ENCODE measurements around the gene CFAP251.
"Not testable (repeated sequence)": the region's sequence is repeated elsewhere in the genome, so short reads cannot be mapped to it uniquely, and the experiment has no call there.

The CFAP251 gene

GRCh38 chr12:121963341-121964018 lies 45.1 kb downstream of the CFAP251 start:
- in situ Hi-C loops (cut with HindIII; ENCODE audit: low pct_ligation_motif_present, low pct_unique_long_range_greater_than_20kb, low sequenced_read_pairs): no loop called here
- no peak for DNase-seq

- DNase-seq: peak; percentile 21
- in situ Hi-C loops (cut with HindIII; ENCODE audit: low pct_ligation_motif_present, low pct_unique_long_range_greater_than_20kb, low sequenced_read_pairs): no loop called here
These were observed 46.6 kb downstream of the CFAP251 start for GRCh38 chr12:121964813-121965643.

- in situ Hi-C loops (cut with HindIII; ENCODE audit: low pct_ligation_motif_present, low pct_unique_long_range_greater_than_20kb, low sequenced_read_pairs): no loop called here
- no peak for DNase-seq
These were observed 48.6 kb downstream of the CFAP251 start for GRCh38 chr12:121966959-121967358.

- in situ Hi-C loops (cut with HindIII; ENCODE audit: low pct_ligation_motif_present, low pct_unique_long_range_greater_than_20kb, low sequenced_read_pairs): no loop called here
- DNase-seq: no peak
These were observed 50.5 kb downstream of the CFAP251 start for GRCh38 chr12:121968876-121969275.

- in situ Hi-C loops (cut with HindIII; ENCODE audit: low pct_ligation_motif_present, low pct_unique_long_range_greater_than_20kb, low sequenced_read_pairs): no loop called here
- no peak for DNase-seq
These were observed 51.3 kb downstream of the CFAP251 start for GRCh38 chr12:121969726-121970125.

GRCh38 chr12:121970581-121971300 lies 52.3 kb downstream of the CFAP251 start:
- in situ Hi-C loops (cut with HindIII; ENCODE audit: low pct_ligation_motif_present, low pct_unique_long_range_greater_than_20kb, low sequenced_read_pairs): no loop called here
- DNase-seq: no peak

- in situ Hi-C loops (cut with HindIII; ENCODE audit: low pct_ligation_motif_present, low pct_unique_long_range_greater_than_20kb, low sequenced_read_pairs): no loop called here
- no peak for DNase-seq
These were observed 55.9 kb downstream of the CFAP251 start for GRCh38 chr12:121974026-121974985.

- in situ Hi-C loops (cut with HindIII; ENCODE audit: low pct_ligation_motif_present, low pct_unique_long_range_greater_than_20kb, low sequenced_read_pairs): no loop called here
- DNase-seq: no peak
These were observed 56.6 kb downstream of the CFAP251 start for GRCh38 chr12:121975021-121975420.

GRCh38 chr12:121976950-121977349 lies 58.6 kb downstream of the CFAP251 start:
- no peak for DNase-seq
- in situ Hi-C loops (cut with HindIII; ENCODE audit: low pct_ligation_motif_present, low pct_unique_long_range_greater_than_20kb, low sequenced_read_pairs): no loop called here

- in situ Hi-C loops (cut with HindIII; ENCODE audit: low pct_ligation_motif_present, low pct_unique_long_range_greater_than_20kb, low sequenced_read_pairs): no loop called here
- DNase-seq: no peak
These were observed 61.9 kb downstream of the CFAP251 start for GRCh38 chr12:121980191-121980891.

GRCh38 chr12:121980892-121981272 lies 62.5 kb downstream of the CFAP251 start:
- no peak for DNase-seq
- in situ Hi-C loops (cut with HindIII; ENCODE audit: low pct_ligation_motif_present, low pct_unique_long_range_greater_than_20kb, low sequenced_read_pairs): no loop called here

- in situ Hi-C loops (cut with HindIII; ENCODE audit: low pct_ligation_motif_present, low pct_unique_long_range_greater_than_20kb, low sequenced_read_pairs): no loop called here
- DNase-seq: no peak
These were observed 63.1 kb downstream of the CFAP251 start for GRCh38 chr12:121981456-121981855.

- DNase-seq: no peak
- in situ Hi-C loops (cut with HindIII; ENCODE audit: low pct_ligation_motif_present, low pct_unique_long_range_greater_than_20kb, low sequenced_read_pairs): no loop called here
These were observed 64.6 kb downstream of the CFAP251 start for GRCh38 chr12:121982950-121983349.

GRCh38 chr12:121983536-121984210 lies 65.3 kb downstream of the CFAP251 start:
- in situ Hi-C loops (cut with HindIII; ENCODE audit: low pct_ligation_motif_present, low pct_unique_long_range_greater_than_20kb, low sequenced_read_pairs): no loop called here
- no peak for DNase-seq

GRCh38 chr12:121986489-121987245 lies 68.3 kb downstream of the CFAP251 start:
- in situ Hi-C loops (cut with HindIII; ENCODE audit: low pct_ligation_motif_present, low pct_unique_long_range_greater_than_20kb, low sequenced_read_pairs): no loop called here
- no peak for DNase-seq

- DNase-seq; in situ Hi-C loops (cut with HindIII; ENCODE audit: low pct_ligation_motif_present, low pct_unique_long_range_greater_than_20kb, low sequenced_read_pairs): not testable (repeated sequence)
These were observed 70.1 kb downstream of the CFAP251 start for GRCh38 chr12:121988519-121988918.

Measured in ACHN (cell line).